Fibroblast of skin of left quadriceps (primary cell): Measurements from ENCODE around the gene PLSCR1.
A peak's percentile ranks its signal among the peaks of the same experiment; 100 is the strongest.
"Not testable (repeated sequence)": the region's sequence is repeated elsewhere in the genome, so short reads cannot be mapped to it uniquely, and the experiment has no call there.

Experiments used
- DNase-seq, 2 experiments: peaks; one replicate each; pipeline ENCODE4 v3.0.0-alpha.2; 2013; ENCODE audit warnings: low read depth in 2 of 2

Gene PLSCR1

GRCh38 chr3:146513386-146514051, 30.9 kb downstream of the PLSCR1 start:
- DNase-seq: no peak

- DNase-seq: no peak
These were observed 32.8 kb downstream of the PLSCR1 start for GRCh38 chr3:146511402-146512134.

- no peak for DNase-seq
These were observed 36.9 kb downstream of the PLSCR1 start for GRCh38 chr3:146507331-146508120.

GRCh38 chr3:146505516-146505915, 38.9 kb downstream of the PLSCR1 start:
- DNase-seq: no peak

- no peak for DNase-seq
These were observed 39.8 kb downstream of the PLSCR1 start for GRCh38 chr3:146504498-146505197.

GRCh38 chr3:146503461-146504202, 40.8 kb downstream of the PLSCR1 start:
- DNase-seq: peak; percentile 71 to 74

GRCh38 chr3:146502887-146503460, 41.4 kb downstream of the PLSCR1 start:
- no peak for DNase-seq

GRCh38 chr3:146501752-146502151, 42.7 kb downstream of the PLSCR1 start:
- no peak for DNase-seq

- DNase-seq: no peak
These were observed 44.7 kb downstream of the PLSCR1 start for GRCh38 chr3:146499701-146500100.

- no peak for DNase-seq
These were observed 46.2 kb downstream of the PLSCR1 start for GRCh38 chr3:146498002-146498736.

GRCh38 chr3:146497145-146497843, 47.1 kb downstream of the PLSCR1 start:
- not testable (repeated sequence) for DNase-seq

- no peak for DNase-seq
These were observed 47.7 kb downstream of the PLSCR1 start for GRCh38 chr3:146496726-146497125.

- peak in 1 of 2 experiments; percentile 31 for DNase-seq
These were observed 48.2 kb downstream of the PLSCR1 start for GRCh38 chr3:146496251-146496650.

GRCh38 chr3:146493761-146494160, 50.6 kb downstream of the PLSCR1 start:
- no peak for DNase-seq

GRCh38 chr3:146493221-146493620, 51.2 kb downstream of the PLSCR1 start:
- peak; percentile 58 for DNase-seq

GRCh38 chr3:146491303-146491702, 53.1 kb downstream of the PLSCR1 start:
- DNase-seq: no peak

GRCh38 chr3:146485297-146485696, 59.1 kb downstream of the PLSCR1 start:
- no peak for DNase-seq

- no peak for DNase-seq
These were observed 68.2 kb downstream of the PLSCR1 start for GRCh38 chr3:146476094-146476740.

GRCh38 chr3:146474976-146475375, 69.4 kb downstream of the PLSCR1 start:
- not testable (repeated sequence) for DNase-seq
